GM23248 (cell line): Measurements from ENCODE around the gene BCKDHB. TPM values are rescaled to one million over a fixed set of nuclear protein-coding genes. Genes with fewer than 3 reads are reported as not detected.

Source experiments
- DNase-seq: peaks from one replicate; pipeline ENCODE4 v3.0.0-alpha.2; 2015
- H2AFZ ChIP-seq: fragments of 200-600 bp; sonication (generic); 2 replicates; pipeline ENCODE4 v1.6.1; 2016; ENCODE audit warnings: antibody characterized with exemption
- H3F3A ChIP-seq: fragments of 200-600 bp; sonication (generic); 2 replicates; pipeline ENCODE4 v1.6.1; 2016; ENCODE audit warnings: mild to moderate bottlenecking, antibody characterized with exemption, mixed run types; ENCODE audit not compliant: insufficient read depth
- H3K27ac ChIP-seq: fragments of 200-600 bp; sonication (generic); 2 replicates; pipeline ENCODE4 v1.5.1; 2016; ENCODE audit warnings: mild to moderate bottlenecking
- H3K27me3 ChIP-seq: fragments of 200-600 bp; sonication (generic); replicated peaks from 2 replicates; pipeline ENCODE4 v1.6.1; 2016; ENCODE audit warnings: mild to moderate bottlenecking; ENCODE audit not compliant: insufficient read depth
- H3K36me3 ChIP-seq: fragments of 200-600 bp; sonication (generic); 2 replicates; pipeline ENCODE4 v1.6.1; 2016; ENCODE audit warnings: low read depth, mild to moderate bottlenecking
- H3K4me1 ChIP-seq: fragments of 200-600 bp; sonication (generic); 2 replicates; pipeline ENCODE4 v1.6.1; 2016; ENCODE audit warnings: mild to moderate bottlenecking; ENCODE audit not compliant: insufficient read depth
- H3K4me2 ChIP-seq: fragments of 200-600 bp; sonication (generic); one replicate; pipeline ENCODE4 v1.6.1; 2016; ENCODE audit warnings: mild to moderate bottlenecking; ENCODE audit not compliant: unreplicated experiment
- H3K4me3 ChIP-seq: fragments of 200-600 bp; sonication (generic); 2 replicates; pipeline ENCODE4 v1.5.1; 2016; ENCODE audit warnings: mild to moderate bottlenecking
- H3K79me2 ChIP-seq: fragments of 200-600 bp; sonication (generic); 2 replicates; pipeline ENCODE4 v1.6.1; 2016; ENCODE audit warnings: mild to moderate bottlenecking; ENCODE audit not compliant: insufficient read depth
- H3K9ac ChIP-seq: fragments of 200-600 bp; sonication (generic); 2 replicates; pipeline ENCODE4 v1.6.1; 2016; ENCODE audit warnings: mild to moderate bottlenecking
- H3K9me2 ChIP-seq: fragments of 200-600 bp; sonication (generic); 2 replicates; pipeline ENCODE4 v1.6.1; 2016; ENCODE audit warnings: mixed run types, mild to moderate bottlenecking, moderate library complexity; ENCODE audit not compliant: insufficient read depth
- H3K9me3 ChIP-seq: fragments of 200-600 bp; sonication (generic); one replicate; pipeline ENCODE4 v1.6.1; 2017; ENCODE audit warnings: low read depth
- H4K20me1 ChIP-seq: fragments of 200-600 bp; sonication (generic); 2 replicates; pipeline ENCODE4 v1.6.0; 2016; ENCODE audit not compliant: insufficient read depth
- EZH2 ChIP-seq: fragments of 200-600 bp; sonication (generic); IDR thresholded peaks from 2 replicates; pipeline ENCODE4 v1.6.1; 2018; ENCODE audit warnings: antibody characterized with exemption, mild to moderate bottlenecking; ENCODE audit not compliant: insufficient read depth, poor library complexity, severe bottlenecking
- EZH2phosphoT487 ChIP-seq: fragments of 200-600 bp; sonication (generic); IDR thresholded peaks from 2 replicates; pipeline ENCODE4 v1.6.1; 2018; ENCODE audit warnings: antibody characterized with exemption, moderate library complexity, mild to moderate bottlenecking, low read depth; ENCODE audit not compliant: insufficient read depth
- WGBS, 2 experiments: methylation state at CpG; one replicate each; pipeline ENCODE4 v1.1.6; 2015 to 2017; ENCODE audit warnings: low lambda C conversion rate in 2 of 2, low coverage in 1 of 2; ENCODE audit errors: missing lambda C conversion rate in 2 of 2; 5-methylcytosine and 5-hydroxymethylcytosine counted together
- in situ Hi-C: fragments of 300-500 bp; cut with MboI; formaldehyde crosslinking; loops from 2 replicates; pipeline ENCODE4 v1.15.0; 2020
- polyA plus RNA-seq: library from polyadenylated mRNA; unstranded; fragments of >200 nt; fragmentation: Nextera tagmentation; extraction: Ambion mirVana; gene quantifications from 2 replicates; pipeline ENCODE4 v1.2.1, GENCODE V29; 2016
- total RNA-seq: library from RNA; depleted of rRNA; stranded (reverse); fragments of >200 nt; shearing (Covaris generic); gene quantifications from 2 replicates; pipeline ENCODE4 v1.2.3, GENCODE V29; 2014

BCKDHB gene
- total and polyA plus RNA-seq, 2 experiments from 2014 or later = 18.4 to 33.8 TPM

- Histone ChIP-seq H2AFZ (no peak overlapping the region), H4K20me1 (no peaks in the 10 kb centered on the region), H3K36me3 (no peaks in the 10 kb centered on the region), H3K4me2 (peak overlapping the region; percentile 50), H3F3A (no peaks in the 10 kb centered on the region), H3K4me1 (peaks cover 24% of the 10 kb centered on the region), H3K27me3 (no peaks in the 10 kb centered on the region), H3K9ac (no peak overlapping the region), H3K9me2 (no peaks in the 10 kb centered on the region; the same call in 1 of the 2 replicates), H3K27ac (no peak overlapping the region), H3K9me3 (no peaks in the 10 kb centered on the region), H3K4me3 (peak overlapping the region; percentile 25; the same call in 1 of the 2 replicates), H3K79me2 (no peaks in the 10 kb centered on the region)
- no peak for TF ChIP-seq EZH2
- TF ChIP-seq EZH2phosphoT487 = no peak
- 2 to 8% methylated on average over 1 of the region's 1 CpG for WGBS, 2 experiments
- in situ Hi-C loops = no loop called here
- DNase-seq = peak; percentile 46
These were observed 75.8 kb downstream of the BCKDHB start for GRCh38 chr6:80182308-80182707.

GRCh38 chr6:80183019-80183795, 76.7 kb downstream of the BCKDHB start:
- no peak overlapping the region for H3K9ac ChIP-seq
- no peak overlapping the region for H3K27ac ChIP-seq
- H3K9me2 ChIP-seq = no peaks in the 10 kb centered on the region; the same call in 1 of the 2 replicates
- no peak overlapping the region for H3K4me3 ChIP-seq
- TF ChIP-seq EZH2 (no peak), EZH2phosphoT487 (no peak)
- no peaks in the 10 kb centered on the region for H3K9me3 ChIP-seq
- no peak for DNase-seq
- in situ Hi-C loops = no loop called here
- H2AFZ ChIP-seq = no peak overlapping the region
- H3F3A ChIP-seq = no peaks in the 10 kb centered on the region
- no peaks in the 10 kb centered on the region for H4K20me1 ChIP-seq
- no peaks in the 10 kb centered on the region for H3K27me3 ChIP-seq
- peaks cover 24% of the 10 kb centered on the region for H3K4me1 ChIP-seq
- no peaks in the 10 kb centered on the region for H3K79me2 ChIP-seq
- WGBS, 2 experiments = 97 to 99% methylated on average over 4 of the region's 4 CpGs
- H3K4me2 ChIP-seq = no peak overlapping the region
- H3K36me3 ChIP-seq = no peaks in the 10 kb centered on the region

- H3K4me3 ChIP-seq = no peak overlapping the region
- no peaks in the 10 kb centered on the region; the same call in 1 of the 2 replicates for H3K9me2 ChIP-seq
- H2AFZ ChIP-seq = no peak overlapping the region
- H3K36me3 ChIP-seq = no peaks in the 10 kb centered on the region
- no peak for DNase-seq
- no peak overlapping the region for H3K9ac ChIP-seq
- H3F3A ChIP-seq = no peaks in the 10 kb centered on the region
- no peaks in the 10 kb centered on the region for H3K27me3 ChIP-seq
- in situ Hi-C loops = no loop called here
- WGBS, 2 experiments = 100% methylated on average over 2 of the region's 2 CpGs
- H3K79me2 ChIP-seq = no peaks in the 10 kb centered on the region
- no peaks in the 10 kb centered on the region for H3K9me3 ChIP-seq
- no peak overlapping the region for H3K27ac ChIP-seq
- no peaks in the 10 kb centered on the region for H4K20me1 ChIP-seq
- no peak for TF ChIP-seq EZH2
- TF ChIP-seq EZH2phosphoT487 = no peak
- peaks cover 17% of the 10 kb centered on the region for H3K4me1 ChIP-seq
- H3K4me2 ChIP-seq = no peak overlapping the region
These were observed 79.0 kb downstream of the BCKDHB start for GRCh38 chr6:80185492-80185891.

- no peaks in the 10 kb centered on the region for H3K9me3 ChIP-seq
- no peaks in the 10 kb centered on the region; the same call in 1 of the 2 replicates for H3K9me2 ChIP-seq
- DNase-seq = no peak
These were observed 79.6 kb downstream of the BCKDHB start for GRCh38 chr6:80186082-80186481.

More at GRCh38 chr6:80186082-80186481, 79.6 kb downstream of the BCKDHB start:
- in situ Hi-C loops = no loop called here
- H3K9ac ChIP-seq = no peak overlapping the region
- no peak overlapping the region for H3K4me3 ChIP-seq
- no peaks in the 10 kb centered on the region for H3F3A ChIP-seq
- no peaks in the 10 kb centered on the region for H3K27me3 ChIP-seq
- H3K4me2 ChIP-seq = no peak overlapping the region
- no peaks in the 10 kb centered on the region for H4K20me1 ChIP-seq
- H2AFZ ChIP-seq = no peak overlapping the region
- TF ChIP-seq EZH2phosphoT487 (no peak), EZH2 (no peak)
- H3K4me1 ChIP-seq = peaks cover 16% of the 10 kb centered on the region
- no peaks in the 10 kb centered on the region for H3K79me2 ChIP-seq
- H3K36me3 ChIP-seq = no peaks in the 10 kb centered on the region
- no peak overlapping the region for H3K27ac ChIP-seq
- WGBS, 2 experiments = 85 to 89% methylated on average over 7 of the region's 7 CpGs
